ENCODE data around the gene P4HB.

P4HB gene

DNA sequence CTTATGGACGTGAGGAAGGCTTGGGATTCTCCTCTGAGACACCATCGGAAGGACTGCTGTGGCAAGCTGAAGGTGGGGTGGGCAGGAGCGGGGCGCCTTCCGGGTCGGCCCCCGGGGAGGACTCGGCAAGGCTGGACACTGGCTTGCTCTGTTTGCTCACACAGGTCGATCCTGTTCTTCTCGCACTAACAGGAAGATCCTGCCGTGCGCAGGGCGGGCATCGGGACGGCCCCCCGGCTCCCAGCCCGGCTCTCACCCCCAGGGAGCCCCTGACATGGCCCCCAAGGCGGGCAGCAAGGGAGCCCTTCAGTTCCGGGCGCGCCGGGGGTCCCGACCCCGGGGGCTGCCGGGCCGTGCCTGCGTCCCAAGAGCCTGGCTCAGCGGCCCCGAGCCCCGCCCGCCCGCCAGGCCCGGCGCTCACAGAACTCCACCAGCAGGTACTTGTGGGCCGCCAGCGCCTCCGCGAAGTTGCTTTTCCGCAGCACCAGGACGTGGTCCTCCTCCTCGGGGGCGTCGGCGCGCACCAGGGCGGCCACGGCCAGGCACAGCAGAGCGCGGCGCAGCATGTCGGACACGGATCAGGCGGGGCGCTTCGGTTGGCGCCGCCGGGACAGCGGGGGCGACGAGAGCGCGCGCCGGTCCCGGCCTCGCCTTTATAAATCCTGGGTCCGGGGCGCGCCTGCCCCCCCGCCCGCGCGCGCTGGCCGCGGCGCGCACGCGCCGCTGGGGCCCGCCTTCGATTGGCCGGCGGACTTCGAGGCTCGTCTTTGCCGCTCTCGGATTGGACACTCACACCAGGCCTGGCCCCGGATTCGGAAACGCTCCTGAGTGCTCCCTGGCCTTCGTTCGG, at the start of gene P4HB:
Gene P4HB (minus strand): TSS at position 630 of the 850 bp plus-strand sequence. CDS start 64 bp downstream, at position 566.
- no peak for DNase-seq

GRCh38 chr17:81909231-81909630, 48.9 kb upstream of the P4HB start:
- DNase-seq, result no peak

DNA sequence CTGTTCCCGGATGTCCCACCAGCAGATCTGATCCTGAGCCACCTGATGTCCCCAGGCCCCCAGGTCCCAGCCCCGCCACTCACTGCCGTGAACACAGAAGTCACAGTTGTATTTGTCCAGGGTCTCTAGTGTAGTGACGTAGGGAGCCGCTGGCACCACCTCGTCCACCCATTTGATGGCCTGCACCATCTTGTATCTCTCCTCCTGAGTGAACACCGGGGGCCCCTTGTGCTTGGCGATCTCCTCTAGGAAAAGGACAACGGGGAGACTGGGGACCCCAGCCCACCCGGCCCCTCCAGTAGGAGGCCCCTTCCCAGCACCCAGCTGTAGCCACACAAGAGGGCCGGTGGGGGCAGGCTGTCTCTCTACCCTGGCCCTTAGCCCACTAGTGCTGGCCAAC, 48.5 kb upstream of the P4HB start:
- DNase-seq, result no peak

- DNase-seq, result no peak
Observed at GRCh38 chr17:81907219-81908145, 47.1 kb upstream of the P4HB start.

GRCh38 chr17:81906476-81907218, 46.3 kb upstream of the P4HB start:
- DNase-seq, result no peak

DNA sequence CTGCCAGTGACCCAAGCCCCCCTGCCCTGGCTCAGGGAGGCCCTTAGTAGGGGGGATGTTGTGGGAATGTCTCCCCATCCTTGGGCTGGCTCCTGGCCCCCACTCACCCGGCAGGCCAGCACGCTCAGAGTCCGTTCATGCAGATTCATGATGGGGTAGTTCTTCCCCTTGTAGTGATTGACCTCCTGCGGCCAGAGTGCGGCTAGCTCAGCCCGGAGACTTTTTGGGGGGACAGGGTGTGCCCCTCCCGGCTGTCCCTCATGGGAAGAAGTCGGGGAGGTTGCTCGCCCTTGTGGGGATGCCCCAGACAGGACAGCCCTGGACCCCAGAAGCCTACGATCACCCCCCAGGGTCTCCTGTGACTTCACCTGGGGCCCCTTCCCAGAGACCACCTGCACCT, 45.7 kb upstream of the P4HB start:
- DNase-seq, result no peak

DNA sequence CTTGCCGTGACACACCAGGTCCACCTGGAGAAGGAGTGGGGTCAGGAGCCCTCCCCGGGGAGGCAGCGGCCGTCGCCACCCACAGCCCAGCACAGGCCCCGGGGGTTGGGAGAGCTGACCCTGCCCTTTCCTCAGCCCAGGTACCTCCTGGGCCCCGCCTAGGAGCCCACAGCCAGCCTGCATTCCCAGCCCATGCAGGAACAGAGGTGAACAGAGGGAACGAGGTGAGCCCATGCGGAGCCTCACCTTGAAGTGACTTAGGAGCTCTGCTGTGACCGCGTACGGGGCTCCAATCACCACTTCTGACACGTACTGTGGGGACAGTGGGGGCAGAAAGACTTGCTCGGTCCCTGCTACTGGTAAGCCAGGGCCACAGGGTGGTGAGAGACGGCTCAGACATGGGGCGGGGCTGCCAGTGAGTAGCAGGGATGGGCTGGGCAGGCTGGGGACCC, 45.1 kb upstream of the P4HB start:
- DNase-seq, result no peak

GRCh38 chr17:81904600-81905423, 44.5 kb upstream of the P4HB start:
- no peak for DNase-seq

- no peak for DNase-seq
Observed at GRCh38 chr17:81903896-81904599, 43.7 kb upstream of the P4HB start.

DNA sequence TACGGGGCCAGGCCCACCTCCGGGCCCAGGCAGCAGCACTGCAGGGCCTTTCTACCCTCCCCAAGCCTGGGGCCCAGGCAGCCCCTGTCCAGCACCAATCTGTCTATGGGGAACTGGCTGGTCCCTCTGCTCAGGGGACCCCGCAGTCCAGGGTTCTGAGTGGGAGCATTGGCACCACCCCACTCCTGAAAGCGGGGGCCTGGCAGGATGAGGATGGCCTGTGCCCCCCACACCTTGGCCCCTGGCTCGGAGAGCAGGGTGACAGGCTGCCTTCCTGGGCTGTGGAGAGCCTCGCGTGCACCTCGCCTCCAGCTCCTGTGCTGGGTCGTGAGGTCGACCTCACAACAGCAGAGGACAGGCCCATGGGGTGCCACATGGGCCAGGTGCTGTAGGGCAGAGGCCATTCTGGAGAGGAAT, 43.1 kb upstream of the P4HB start:
- no peak for DNase-seq

GRCh38 chr17:81902653-81903414, 42.5 kb upstream of the P4HB start:
- no peak for DNase-seq

DNA sequence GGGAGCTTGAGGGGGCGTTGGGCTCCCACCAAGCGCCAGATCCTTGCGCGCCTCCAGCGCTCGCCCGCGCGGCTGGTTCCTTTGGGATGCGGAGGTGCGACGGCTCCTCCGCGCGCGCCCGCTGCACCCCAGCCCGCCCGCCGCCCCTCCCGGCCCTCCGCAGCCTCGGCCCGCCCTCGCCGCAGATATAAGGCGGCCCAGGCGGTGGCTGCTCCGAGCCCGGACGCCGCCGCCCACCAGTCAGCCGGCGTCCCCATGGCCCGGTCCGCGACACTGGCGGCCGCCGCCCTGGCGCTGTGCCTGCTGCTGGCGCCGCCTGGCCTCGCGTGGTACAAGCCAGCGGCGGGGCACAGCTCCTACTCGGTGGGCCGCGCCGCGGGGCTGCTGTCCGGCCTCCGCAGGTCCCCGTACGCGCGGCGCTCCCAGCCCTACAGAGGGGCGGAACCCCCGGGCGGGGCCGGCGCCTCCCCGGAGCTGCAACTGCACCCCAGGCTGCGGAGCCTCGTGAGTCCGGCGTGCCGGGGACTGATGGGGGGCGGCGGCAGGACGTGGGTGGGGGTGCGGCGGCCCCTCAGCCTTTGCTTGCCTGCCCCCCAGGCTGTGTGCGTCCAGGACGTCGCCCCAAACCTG, 41.8 kb upstream of the P4HB start, which contains the start of gene NPB:
Gene NPB (plus strand): TSS at position 216 of the 630 bp plus-strand sequence. CDS start 40 bp downstream, at position 256.
- no peak for DNase-seq

DNA sequence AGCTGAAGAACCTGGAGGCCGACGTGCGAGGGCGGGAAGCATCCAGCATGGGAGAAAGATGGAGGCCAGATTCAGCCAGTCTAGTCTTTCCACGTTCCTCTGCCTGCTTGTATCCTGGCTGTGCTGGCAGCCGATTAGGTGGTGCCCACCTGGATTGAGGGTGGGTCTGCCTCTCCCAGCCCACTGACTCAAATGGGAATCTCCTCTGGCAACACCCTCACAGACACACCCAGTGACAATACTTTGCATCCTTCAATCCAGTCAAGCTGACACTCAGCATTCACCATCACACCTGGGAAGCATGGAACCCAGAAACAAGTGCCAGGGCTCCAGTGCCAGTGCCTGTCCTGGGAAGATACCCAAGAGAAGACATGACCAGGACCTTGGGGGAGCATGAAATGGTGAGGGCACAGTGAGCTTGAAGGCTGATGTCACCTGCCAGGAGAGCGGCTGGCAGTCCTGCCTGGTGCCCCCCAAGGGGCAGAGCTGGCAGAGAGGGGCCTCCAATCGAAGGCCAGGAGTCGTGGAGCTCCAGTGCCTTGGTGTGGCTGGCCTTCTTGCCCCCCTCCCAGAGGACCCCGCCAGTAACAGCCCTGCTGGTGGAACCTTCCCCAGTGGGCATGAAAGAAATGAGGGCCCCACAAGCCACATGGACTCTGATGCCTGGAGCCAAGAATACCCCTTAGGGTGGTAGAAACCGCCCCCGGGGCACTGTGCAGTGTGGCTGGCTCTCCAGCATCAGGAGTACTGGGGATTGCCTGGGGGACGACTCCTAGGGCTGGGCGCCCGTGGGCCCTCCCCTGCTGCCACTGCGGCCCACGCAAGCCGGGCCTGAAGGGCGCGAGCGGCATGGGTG, 41.1 kb upstream of the P4HB start:
- DNase-seq, result no peak

DNA sequence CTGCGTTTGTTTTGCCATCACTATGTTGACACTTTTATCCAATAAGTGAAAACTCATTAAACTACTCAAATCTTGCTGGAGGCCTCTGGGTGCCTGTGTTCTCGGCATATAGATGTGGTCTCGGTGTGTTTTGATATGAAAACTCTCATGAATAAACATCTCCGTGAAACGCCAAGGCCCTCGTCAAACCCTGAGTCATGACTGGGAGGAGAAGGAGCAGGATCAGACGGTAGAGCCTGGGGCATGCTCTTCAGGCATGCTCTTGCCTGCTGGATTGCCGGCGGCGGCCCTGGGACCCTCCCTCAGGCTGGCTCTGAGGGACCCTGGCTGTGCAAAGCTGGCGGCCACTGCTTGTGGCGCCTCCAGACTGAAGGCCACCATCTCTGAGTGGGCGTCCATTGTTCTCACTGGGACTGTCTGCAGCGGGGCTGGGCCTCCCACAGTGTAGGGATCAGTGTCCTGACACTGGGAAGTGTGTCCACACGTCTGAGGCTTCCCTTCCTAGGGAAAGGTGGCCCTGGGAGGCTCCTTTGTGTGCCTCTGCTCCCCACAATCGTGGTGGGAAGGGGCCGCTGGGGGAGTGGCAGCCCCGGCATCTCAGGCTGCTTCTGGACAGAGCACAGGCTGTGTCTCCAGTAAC, 40.0 kb upstream of the P4HB start:
- no peak for DNase-seq

DNA sequence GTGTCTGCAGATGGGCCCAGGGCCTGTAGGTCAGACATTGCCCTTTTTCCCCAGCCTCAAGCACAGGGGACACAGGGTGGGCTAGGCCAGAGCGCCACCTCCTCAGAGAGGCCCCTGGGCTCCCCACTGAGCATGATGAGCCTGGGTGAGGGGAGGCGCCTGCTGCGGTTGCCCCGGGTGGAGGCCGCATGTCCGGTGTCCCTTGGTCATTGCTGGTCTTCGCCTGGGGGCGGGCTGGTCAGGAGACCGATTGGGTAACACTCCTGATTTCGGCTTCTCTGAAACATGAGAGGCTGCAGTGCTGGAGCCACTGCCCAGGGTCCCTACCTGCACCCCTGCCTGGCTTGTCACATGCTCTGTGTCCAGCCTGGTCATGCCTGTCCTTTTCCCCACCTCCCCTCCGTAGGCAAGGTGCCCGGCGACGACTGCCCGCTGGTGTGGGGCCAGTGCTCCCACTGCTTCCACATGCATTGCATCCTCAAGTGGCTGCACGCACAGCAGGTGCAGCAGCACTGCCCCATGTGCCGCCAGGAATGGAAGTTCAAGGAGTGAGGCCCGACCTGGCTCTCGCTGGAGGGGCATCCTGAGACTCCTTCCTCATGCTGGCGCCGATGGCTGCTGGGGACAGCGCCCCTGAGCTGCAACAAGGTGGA, 39.3 kb upstream of the P4HB start:
- no peak for DNase-seq

GRCh38 chr17:81898885-81899284, 38.5 kb upstream of the P4HB start:
- DNase-seq, result no peak

DNA sequence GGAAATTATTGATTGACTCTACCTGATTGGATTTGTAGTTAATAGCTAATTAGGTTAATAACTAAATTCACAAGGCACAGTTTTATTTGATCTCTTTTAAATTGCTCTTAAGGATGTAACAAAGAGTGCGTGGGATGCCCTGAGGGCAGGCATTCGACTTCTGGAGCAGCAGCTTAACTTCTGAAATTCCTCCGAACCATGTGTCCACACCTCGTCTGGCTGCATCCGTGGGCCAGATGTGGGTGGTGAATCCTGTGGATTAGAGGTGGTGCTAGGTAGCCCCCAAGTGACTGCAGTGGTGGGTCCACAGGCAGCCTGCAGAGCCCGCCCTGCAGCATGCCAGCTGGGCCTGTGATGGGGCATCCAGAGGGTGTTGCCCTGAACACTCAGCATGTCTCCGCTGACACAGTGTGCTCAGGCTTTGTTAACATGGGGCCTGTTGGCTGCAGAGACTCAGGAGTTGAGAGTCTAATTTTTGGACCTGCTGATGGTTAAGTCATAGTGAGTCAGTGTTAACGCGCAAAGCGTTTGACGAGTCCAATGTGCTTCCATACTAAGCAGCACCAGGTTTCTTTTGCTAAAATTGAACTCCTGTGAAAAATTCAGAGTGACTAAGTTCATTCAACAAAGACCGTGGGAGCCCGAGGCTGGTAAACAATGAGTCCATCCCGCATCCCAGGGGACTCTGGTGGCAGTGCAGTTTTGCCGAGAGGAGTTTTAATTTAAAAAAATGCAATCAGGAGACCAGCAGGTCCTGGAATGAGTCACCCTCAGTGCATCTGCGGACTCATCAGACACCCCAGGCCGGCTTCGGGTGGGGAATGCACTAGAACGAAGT, 37.9 kb upstream of the P4HB start:
- DNase-seq, result no peak
